NCI-H1417 (cell line): ENCODE results near the gene PTPRZ1.
A peak's percentile ranks its signal among the peaks of the same experiment; 100 is the strongest.

Experiments used
- DNase-seq, 3 experiments: peaks; one replicate each; lab custom pipeline; 2025; lab: John Stamatoyannopoulos, UW

The PTPRZ1 gene

DNA sequence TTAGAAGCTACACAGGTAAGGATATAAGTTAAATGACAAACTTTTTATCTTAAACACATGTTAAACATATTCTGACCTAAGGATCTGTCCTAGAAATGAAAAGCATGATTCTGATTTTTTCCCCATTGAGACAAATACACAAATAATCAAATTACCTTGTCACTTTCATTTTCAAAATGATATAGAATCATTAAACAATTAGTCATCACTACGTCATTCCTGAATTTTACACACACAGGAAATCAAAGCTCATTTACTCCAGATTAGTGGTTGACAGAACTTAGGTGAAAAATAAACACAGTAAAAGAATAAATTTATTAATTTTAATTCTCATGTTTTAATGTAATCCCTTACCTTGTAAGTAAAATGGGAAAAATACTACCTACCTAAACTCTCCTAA, 182.1 kb downstream of the PTPRZ1 start:
- DNase-seq, result no peak

DNA sequence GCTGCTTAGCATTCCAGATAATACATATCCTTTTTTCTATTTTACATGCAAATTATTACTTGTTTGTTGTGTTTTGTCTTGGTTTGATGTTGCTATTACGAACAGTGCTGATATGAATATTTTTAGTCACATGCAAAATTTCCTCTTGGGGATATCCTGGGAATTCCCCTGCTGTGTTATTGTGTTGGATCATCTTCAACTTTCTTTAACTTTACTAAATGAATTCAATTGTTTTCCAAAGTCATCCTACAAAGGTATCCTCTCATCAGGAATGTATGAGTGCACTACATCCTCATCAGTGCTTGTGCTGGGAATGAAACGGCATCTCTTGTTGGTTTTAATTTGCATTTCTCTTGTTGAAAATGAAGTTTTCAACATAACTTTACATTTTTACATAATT, 184.0 kb downstream of the PTPRZ1 start:
- DNase-seq, result no peak

DNA sequence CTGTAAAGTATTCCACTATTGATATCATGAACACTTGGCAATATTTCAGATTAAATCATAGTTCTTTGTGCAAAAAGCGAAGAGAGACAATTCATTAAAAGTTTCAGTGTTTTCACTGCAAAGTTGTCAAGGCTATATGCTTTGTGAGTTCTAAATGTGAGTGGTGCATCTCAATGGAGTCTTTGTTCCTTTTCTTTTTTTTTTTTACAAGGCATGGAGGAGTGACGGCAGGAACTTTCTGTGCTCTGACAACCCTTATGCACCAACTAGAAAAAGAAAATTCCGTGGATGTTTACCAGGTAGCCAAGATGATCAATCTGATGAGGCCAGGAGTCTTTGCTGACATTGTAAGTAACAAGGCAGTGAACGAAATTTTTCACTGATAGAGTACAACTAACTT, 186.6 kb downstream of the PTPRZ1 start:
- DNase-seq, result no peak

DNA sequence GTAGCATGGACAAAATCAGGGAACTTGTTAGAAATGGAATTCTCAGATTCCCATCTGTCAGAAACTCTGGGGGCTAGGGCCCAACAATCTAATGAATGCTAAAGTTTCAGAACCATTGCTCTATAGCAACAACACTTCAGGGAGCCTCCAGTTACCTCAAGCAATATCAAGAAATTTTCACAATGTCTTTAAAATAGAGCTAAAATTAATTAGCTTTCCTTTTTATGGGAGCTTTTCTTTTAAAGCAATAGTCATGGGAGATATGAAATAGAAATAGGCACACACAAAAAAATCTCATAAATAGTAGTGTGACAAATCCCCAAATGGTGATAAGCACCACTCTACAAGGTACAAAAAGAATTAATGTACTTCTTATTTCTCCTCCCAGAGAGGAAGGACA, 190.2 kb downstream of the PTPRZ1 start:
- DNase-seq, result no peak

DNA sequence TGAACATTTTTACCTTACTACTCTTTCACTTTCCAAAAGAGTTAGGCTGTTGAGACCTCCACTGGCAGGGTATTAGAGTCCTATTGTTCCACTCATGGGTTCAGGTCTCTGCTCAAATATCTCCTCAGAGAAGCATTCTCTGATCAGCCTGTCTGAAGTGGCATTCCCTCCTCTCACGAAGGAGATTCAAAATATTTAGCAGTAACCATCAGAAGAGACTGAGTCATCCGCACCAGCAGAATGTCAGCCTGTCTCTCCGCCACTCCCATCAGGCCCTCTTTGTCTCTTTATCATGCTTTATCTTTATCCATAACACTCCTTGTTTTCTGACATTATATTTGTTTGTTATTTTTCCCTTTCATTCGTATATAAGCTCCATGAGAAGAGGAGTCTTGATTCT, 192.0 kb downstream of the PTPRZ1 start:
- DNase-seq, result no peak

DNA sequence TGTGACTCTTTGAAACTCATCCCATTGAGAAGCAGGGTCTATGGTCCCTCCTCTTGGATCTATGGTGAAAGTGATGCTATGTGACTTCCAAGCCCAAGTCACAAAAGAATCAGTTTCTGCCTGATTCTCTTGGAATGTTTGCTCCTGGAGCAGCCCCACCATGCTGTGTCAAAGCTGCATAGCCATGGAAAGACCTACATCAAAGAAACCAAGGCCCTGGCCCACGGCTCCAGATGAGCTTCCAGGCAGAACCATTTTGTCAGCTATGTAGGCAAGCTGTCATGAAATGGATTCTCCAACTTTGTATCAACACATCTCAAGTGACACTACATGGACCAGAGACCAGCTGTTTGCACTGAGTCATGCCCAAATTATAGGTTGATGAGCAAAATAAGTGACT, 194.1 kb downstream of the PTPRZ1 start:
- DNase-seq, result no peak

DNA sequence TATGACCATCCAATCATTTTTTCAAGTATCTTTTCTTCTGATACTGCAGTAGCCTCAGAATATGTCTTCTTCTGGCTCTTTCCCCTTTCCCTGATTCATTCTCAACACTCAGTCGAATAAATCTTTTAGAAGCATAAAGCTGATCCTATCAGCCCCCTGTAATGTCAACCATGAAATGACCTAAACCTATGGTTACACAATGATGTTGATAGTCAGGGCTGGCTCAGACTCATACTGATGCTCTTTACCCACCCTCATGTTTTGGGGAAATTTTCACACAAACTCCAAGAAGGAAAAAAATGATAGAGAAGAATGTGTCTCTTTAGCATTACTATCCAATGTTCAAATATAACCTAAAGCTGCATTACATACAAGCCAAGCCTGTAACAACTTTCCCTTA, 195.1 kb downstream of the PTPRZ1 start:
- no peak for DNase-seq

DNA sequence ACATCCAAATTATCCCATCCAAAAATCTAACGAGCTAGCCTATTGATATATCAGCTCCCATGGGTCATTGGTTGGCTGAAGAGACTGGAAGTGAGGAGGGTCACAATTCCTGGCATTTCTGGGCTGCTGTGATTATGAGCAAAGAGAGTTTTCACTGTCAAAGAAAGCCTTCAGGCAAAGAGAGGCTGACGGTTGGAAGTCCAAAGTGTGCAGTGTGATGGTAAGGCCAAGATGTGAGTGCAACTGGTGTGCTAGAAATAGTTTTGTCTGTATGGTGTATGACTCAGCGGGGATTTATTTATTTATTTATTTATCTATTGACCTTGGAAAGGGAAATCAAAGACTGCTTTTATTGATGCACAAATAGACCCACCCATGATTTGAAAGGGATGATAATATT, 196.0 kb downstream of the PTPRZ1 start:
- no peak for DNase-seq

DNA sequence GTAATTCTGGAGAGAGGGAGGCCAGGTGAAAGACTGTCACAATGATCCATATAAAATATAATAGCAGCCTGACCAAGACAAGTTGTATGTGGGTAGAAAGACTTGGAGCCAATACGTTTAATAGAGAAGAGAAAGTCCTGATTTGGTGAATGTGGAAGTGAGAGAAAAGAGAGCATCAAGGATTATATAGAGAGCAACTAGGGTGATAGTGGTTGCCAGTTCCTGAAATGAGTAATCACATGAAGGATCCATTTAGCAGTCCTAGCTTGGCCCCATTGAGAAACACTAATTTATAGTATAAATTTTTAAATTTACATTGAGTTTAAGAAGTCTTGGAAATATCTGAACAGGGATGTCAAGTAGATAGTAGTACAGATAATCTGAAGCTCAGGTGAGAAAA, 197.1 kb downstream of the PTPRZ1 start:
- DNase-seq, result no peak

DNA sequence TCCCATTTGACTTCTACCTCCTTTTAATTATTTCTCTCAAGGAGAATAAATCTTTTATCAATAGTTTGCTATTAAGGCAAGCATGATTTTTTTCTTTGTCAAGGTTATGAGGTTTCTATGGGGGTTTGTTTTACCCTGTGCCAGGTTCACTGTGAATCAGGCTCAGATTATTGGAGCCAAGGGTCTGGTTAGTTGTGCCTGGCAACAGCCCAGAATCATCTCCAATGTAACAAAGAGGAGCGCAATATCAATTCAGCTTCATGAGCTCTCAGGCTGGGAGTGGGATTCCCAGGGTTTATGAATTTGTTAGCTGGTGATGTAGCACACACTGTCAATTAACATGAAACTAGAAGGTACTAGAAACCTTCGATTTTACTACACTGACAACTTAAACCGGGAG, 197.9 kb downstream of the PTPRZ1 start:
- no peak for DNase-seq

DNA sequence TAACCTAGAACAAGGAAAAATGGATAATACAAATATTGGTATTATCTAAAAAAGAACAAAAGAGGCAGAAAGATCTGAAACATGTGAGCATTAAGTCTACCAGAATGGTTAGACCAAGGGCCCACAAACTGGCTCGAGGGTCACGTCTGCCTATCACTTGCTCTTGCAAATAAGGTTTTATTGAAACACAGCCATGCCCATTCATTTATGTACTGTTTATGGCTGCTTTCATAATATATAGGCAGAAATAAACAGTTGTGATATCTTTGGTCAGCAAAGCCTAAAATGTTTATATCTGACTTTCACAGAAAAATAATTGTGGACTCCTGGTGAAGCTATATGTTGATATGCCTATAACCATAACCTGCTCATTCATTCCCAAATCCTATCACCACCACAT, 199.3 kb downstream of the PTPRZ1 start:
- no peak for DNase-seq

DNA sequence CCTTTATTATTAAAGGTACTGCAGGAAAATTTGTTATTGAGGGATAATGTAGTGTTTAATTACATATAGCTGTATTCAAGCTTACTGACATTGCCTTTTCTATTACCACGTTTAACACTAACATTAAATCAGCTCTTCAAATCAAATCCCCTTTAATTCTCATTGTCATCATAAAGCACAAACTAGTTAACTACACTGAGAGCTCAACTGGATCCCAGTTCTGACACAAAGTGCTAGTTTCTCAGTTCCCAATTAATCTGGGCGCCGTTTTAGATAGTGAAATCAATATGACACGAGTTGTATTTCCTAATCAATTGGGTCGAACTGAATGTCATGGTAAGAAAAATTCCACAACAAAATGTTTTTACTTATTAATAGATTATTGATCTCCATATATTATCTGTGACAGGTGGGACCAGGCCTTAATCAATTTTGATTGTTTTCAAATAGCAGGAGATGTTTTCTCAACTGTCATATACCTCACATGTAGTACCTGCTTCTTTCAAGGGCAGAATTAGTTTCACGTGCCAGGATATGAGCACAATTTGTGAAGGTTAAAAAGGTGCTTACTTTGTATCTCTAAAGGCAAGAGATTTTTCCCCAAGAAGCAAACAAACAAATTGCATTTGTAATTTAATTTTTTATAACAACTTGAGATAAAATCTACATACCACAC, 200.1 kb downstream of the PTPRZ1 start:
- DNase-seq, result no peak

DNA sequence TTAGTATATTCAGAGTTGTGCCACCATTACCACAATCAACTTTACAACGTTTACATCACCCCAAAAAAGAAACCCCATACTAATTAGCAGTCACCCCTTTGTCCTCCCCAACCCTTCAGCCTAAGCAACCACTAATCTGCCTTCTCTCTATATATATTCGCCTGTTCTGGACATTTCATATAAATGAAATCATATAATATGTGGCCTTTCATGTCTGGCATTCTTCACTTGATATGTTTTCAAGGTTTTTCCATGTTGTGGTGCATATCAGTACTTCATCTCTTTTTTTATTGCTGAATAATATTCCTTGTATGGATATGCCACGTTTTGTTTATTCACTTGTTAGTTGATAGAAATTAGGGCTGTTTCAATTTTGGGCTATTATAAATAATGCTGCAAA, 200.7 kb downstream of the PTPRZ1 start:
- DNase-seq, result no peak

DNA sequence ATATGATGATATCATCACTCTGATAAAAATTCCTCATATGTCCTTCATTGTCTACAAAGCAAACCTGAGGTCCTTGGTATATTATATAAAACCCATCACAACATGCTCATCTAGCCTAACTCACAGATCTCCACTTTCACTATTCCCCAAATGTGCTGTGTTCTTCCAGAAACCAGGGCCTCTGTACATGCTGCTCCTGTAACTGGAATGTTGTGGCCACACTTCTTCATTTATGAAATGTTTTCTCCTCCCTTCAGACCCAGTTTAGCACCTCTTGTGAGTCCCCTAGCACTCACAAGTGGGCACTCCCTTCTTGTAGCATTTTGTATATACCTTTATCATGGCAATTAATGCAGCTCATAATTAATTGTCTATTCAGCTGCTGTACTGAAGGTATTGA, 209.2 kb downstream of the PTPRZ1 start:
- DNase-seq, result no peak

DNA sequence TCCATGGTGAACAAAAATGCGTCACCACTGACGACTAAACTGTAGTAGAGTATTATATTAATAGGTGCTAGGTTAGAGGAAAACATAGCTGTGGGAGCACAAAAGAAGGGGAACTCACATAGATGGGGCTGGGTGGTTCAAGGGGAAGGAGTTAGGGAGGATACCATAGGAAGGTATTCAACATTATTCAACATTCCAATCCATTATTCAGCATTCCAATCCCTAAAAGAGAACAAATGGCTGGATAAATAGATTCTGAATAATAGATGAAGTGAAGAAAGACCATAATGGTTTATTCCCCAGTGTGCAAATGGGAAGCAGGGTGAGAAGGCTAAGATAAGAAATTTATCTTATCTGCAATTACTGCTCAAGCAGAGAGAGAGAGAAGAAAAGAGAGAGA, 209.7 kb downstream of the PTPRZ1 start:
- DNase-seq, result no peak

DNA sequence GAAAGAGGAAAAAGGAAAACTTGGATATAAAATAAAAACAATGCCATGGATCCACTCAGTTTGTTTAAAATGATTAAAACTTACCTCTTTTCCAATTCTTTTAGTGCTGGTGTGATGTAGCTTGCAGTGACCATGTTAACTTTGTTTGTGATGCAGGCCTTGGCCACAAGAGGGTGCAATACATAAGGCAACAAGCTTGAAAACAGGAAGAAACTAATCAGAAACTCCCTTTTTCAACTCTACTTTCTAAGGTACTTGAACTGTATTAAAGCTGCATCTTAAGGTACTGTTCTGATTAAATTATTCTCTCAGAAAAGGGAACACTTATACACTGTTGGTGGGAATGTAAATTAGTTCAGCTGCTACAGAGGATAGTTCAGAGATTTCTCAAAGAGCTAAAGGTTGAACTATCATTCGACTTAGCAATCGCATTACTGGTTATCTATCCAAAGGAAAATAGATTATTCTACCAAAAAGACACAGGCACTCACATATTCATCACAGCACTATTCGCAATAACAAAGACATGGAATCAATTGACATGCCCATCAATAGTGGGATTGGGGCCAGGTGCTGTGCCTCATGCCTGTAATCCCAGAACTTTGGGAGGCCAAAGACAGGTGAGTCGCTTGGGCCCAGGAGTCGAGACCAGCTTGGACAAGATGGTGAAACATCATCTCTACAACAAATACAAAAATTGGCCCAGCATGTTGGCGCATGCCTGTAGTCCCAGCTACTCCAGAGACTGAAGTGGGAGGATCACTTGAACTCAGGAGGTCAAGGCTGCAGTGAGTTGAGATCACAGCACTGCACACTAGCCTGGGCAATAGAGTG, 220.2 kb downstream of the PTPRZ1 start:
- peak; percentile 43 to 89 (median 74) for DNase-seq

DNA sequence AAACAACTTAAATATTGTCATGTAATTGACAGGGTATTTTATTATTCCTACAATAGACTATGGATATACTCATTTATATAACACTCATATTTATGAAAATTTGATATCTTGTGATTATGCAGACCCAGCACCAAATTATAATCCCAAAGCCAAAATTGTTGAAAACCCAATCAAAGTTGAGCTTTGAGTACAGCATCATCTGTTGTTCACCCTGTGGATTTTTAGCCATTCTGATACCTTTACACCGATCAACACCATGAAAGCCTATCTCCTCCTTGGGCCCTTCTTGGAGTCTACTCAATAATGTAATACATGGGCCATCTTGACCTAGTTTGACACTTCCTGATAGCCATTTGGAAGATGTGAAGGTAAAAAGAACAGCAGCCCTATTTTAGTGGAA, 221.6 kb downstream of the PTPRZ1 start:
- no peak for DNase-seq

DNA sequence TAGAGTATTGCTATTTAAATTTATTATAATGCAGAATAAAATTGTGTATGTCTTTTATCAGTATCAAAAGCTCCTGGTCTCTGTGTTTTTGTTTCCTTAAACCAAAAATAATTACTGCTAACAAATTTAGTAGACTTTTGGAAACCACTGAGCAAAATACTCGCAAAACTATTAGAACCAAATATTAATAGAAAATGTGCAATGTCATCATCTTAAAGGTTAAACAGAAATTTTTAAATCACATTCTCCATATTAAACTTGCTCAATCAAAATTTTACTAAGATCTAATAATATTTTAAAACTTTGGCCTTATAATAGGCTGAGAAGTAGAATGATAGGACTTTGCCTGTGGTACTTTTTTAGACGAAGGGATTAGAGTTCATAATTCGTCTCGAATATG, 222.7 kb downstream of the PTPRZ1 start:
- DNase-seq, result no peak

DNA sequence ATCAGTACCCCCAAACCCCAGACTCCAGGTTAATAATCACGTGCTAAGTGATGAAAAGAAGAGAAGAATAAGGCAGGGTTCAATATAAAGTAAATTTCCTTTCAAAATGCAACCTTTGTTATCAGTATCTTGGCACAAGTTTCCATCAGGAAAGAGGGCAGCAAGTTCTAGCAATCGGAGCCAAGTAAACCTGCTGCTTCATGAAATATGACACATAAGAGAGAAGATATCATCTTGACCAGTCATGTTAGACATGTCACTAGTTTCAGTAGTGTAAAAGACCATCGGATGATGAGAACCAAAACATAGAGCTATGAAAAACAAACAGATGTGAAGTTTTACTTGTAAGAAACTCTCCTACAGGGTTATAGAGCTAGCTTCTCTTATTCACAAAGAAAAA, 227.1 kb downstream of the PTPRZ1 start:
- no peak for DNase-seq

DNA sequence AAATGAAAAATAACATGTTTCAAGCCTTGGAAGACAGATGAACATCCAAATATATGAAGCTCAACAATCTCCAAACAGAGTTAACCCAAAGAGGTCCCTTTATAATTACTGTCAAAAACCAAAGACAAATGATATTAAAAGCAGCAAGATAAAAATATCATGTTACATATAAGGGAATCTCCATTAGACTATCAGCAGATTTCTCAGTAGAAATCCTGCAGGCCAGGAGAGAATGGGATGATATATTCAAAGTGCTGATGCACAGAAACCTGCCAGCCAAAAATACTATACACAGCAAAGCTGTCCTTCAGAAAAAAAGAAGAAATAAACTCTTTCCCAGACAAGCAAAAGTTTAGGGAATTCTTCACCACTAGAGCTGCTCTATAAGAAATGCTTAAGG, 230.1 kb downstream of the PTPRZ1 start:
- DNase-seq, result no peak
